CD1c-positive myeloid dendritic cell (primary cell): ENCODE results near the gene NR1I3.
"Not testable (repeated sequence)": the region's sequence is repeated elsewhere in the genome, so short reads cannot be mapped to it uniquely, and the experiment has no call there.

Experiments used
- DNase-seq: peaks from one replicate; pipeline ENCODE4 v3.0.0-alpha.2; 2016; ENCODE audit errors: extremely low spot score

Gene NR1I3

GRCh38 chr1:161250829-161251228, 12.8 kb upstream of the NR1I3 start:
- DNase-seq: no peak

- not testable (repeated sequence) for DNase-seq
These were observed 12.1 kb upstream of the NR1I3 start for GRCh38 chr1:161250100-161250499.

GRCh38 chr1:161244888-161245287, 6.9 kb upstream of the NR1I3 start:
- DNase-seq: no peak

- DNase-seq: peak; percentile 32
These were observed 4.3 kb upstream of the NR1I3 start for GRCh38 chr1:161242313-161242712.

GRCh38 chr1:161241682-161242081, 3.7 kb upstream of the NR1I3 start:
- peak; percentile 52 for DNase-seq

- DNase-seq: no peak
These were observed 1.8 kb downstream of the NR1I3 start for GRCh38 chr1:161235957-161236775.

- DNase-seq: no peak
These were observed 4.9 kb downstream of the NR1I3 start for GRCh38 chr1:161233102-161233501.

GRCh38 chr1:161230762-161231161, 7.2 kb downstream of the NR1I3 start:
- DNase-seq: no peak

- no peak for DNase-seq
These were observed 8.1 kb downstream of the NR1I3 start for GRCh38 chr1:161229896-161230295.

GRCh38 chr1:161228032-161228431, 10.0 kb downstream of the NR1I3 start:
- no peak for DNase-seq

GRCh38 chr1:161227196-161227871, 10.7 kb downstream of the NR1I3 start:
- peak; percentile 87 for DNase-seq

GRCh38 chr1:161226759-161227158, 11.2 kb downstream of the NR1I3 start:
- no peak for DNase-seq

GRCh38 chr1:161226320-161226711, 11.7 kb downstream of the NR1I3 start:
- DNase-seq: no peak

- peak; percentile 99 for DNase-seq
These were observed 12.3 kb downstream of the NR1I3 start, which contains the start of gene TOMM40L for GRCh38 chr1:161225534-161226319. TOMM40L (plus strand) TSS chr1:161226060; CDS start chr1:161226490, 430 bp downstream.

- DNase-seq: no peak
These were observed 12.8 kb downstream of the NR1I3 start for GRCh38 chr1:161225178-161225533.

- DNase-seq: not testable (repeated sequence)
These were observed 13.3 kb downstream of the NR1I3 start for GRCh38 chr1:161224695-161225087.

GRCh38 chr1:161223805-161224694, 14.0 kb downstream of the NR1I3 start:
- DNase-seq: no peak

GRCh38 chr1:161222175-161223019, 15.6 kb downstream of the NR1I3 start:
- DNase-seq: no peak

GRCh38 chr1:161220002-161220401, 18.0 kb downstream of the NR1I3 start:
- no peak for DNase-seq
